Measurements from ENCODE around the gene LTBP3. TPM values are rescaled to one million over a fixed set of nuclear protein-coding genes. Genes with fewer than 3 reads are reported as not detected.

The LTBP3 gene
- total and polyA plus RNA-seq, 3 donors from 2014 or later = 58.1 to 126 (median 112) TPM

GRCh38 chr11:65581928-65582327 lies 23.8 kb upstream of the LTBP3 start:
- intact Hi-C loops (cut with DNase I; ENCODE audit: low total_unique reads) = no loop called here
- TF ChIP-seq POLR2A (IDR thresholded peaks at IDR 0.05) = no peak
- TF ChIP-seq, protein P1, sequence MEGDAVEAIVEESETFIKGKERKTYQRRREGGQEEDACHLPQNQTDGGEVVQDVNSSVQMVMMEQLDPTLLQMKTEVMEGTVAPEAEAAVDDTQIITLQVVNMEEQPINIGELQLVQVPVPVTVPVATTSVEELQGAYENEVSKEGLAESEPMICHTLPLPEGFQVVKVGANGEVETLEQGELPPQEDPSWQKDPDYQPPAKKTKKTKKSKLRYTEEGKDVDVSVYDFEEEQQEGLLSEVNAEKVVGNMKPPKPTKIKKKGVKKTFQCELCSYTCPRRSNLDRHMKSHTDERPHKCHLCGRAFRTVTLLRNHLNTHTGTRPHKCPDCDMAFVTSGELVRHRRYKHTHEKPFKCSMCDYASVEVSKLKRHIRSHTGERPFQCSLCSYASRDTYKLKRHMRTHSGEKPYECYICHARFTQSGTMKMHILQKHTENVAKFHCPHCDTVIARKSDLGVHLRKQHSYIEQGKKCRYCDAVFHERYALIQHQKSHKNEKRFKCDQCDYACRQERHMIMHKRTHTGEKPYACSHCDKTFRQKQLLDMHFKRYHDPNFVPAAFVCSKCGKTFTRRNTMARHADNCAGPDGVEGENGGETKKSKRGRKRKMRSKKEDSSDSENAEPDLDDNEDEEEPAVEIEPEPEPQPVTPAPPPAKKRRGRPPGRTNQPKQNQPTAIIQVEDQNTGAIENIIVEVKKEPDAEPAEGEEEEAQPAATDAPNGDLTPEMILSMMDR (IDR thresholded peaks at IDR 0.05) = no peak
- no peak for DNase-seq
- Histone ChIP-seq H3K36me3 (ENCODE audit: low read depth, missing control alignments) (no peaks in the 10 kb centered on the region), H3K4me3 (no peak overlapping the region), H3K27me3 (no peaks in the 10 kb centered on the region), H3K4me1 (peaks cover 11% of the 10 kb centered on the region), H3K9me3 (no peaks in the 10 kb centered on the region), H3K27ac (no peak overlapping the region)
- 86 to 90% methylated on average over 3 of the region's 3 CpGs for WGBS, 2 donors

GRCh38 chr11:65580756-65581155 lies 22.6 kb upstream of the LTBP3 start:
- Histone ChIP-seq H3K4me3 (no peak overlapping the region), H3K4me1 (peaks cover 17% of the 10 kb centered on the region), H3K27ac (no peak overlapping the region), H3K9me3 (no peaks in the 10 kb centered on the region), H3K36me3 (ENCODE audit: low read depth, missing control alignments) (no peaks in the 10 kb centered on the region), H3K27me3 (no peaks in the 10 kb centered on the region)
- intact Hi-C loops (cut with DNase I; ENCODE audit: low total_unique reads) = no loop called here
- no peak for TF ChIP-seq POLR2A (IDR thresholded peaks at IDR 0.05)
- TF ChIP-seq, protein P1 (IDR thresholded peaks at IDR 0.05) = no peak
- WGBS, 2 donors = 94 to 95% methylated on average over 8 of the region's 8 CpGs
- DNase-seq = no peak

DNA sequence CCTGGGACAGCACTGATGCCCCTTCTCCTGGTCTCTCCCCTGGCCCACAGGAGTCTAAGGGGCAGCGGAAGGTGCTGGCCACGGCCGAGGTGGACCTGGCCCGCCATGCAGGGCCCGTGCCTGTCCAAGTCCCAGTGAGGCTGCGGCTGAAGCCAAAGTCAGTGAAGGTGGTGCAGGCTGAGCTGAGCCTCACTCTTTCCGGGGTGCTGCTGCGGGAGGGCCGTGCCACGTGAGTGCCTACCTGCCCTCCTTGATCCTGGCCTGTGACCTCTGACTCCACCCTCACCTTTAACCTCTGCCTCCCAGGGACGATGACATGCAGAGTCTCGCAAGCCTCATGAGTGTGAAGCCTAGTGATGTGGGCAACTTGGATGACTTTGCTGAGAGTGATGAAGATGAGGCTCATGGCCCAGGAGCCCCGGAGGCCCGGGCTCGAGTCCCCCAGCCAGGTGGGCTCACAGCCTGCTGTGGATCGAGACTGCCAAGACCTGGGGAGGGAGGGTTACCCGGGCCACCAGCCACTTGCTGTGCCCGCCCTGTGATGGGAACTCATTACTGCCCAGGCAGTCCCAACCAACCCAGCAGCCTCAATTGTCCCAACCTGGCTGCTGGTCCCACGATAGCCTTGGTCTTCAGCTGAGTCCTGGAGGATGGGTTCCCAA lies 22.0 kb upstream of the LTBP3 start:
- Histone ChIP-seq H3K36me3 (ENCODE audit: low read depth, missing control alignments) (no peaks in the 10 kb centered on the region), H3K9me3 (no peaks in the 10 kb centered on the region), H3K27me3 (no peaks in the 10 kb centered on the region), H3K4me3 (no peak overlapping the region), H3K27ac (no peak overlapping the region), H3K4me1 (peaks cover 22% of the 10 kb centered on the region)
- no peak for DNase-seq
- intact Hi-C loops (cut with DNase I; ENCODE audit: low total_unique reads) = no loop called here
- TF ChIP-seq, protein P1 (IDR thresholded peaks at IDR 0.05) = no peak
- no peak for TF ChIP-seq POLR2A (IDR thresholded peaks at IDR 0.05)
- 94 to 98% methylated on average over 6 to 19 of the region's 19 CpGs for WGBS, 2 donors

- H3K4me3 ChIP-seq = no peak overlapping the region
- H3K9me3 ChIP-seq = no peaks in the 10 kb centered on the region
- intact Hi-C loops (cut with DNase I; ENCODE audit: low total_unique reads) = no loop called here
- H3K4me1 ChIP-seq = peaks cover 30% of the 10 kb centered on the region
- TF ChIP-seq POLR2A (IDR thresholded peaks at IDR 0.05) = no peak
- TF ChIP-seq, protein P1 (IDR thresholded peaks at IDR 0.05) = no peak
- no peak for DNase-seq
- no peaks in the 10 kb centered on the region for H3K36me3 ChIP-seq (ENCODE audit: low read depth, missing control alignments)
- WGBS, 2 donors = 88 to 93% methylated on average over 4 of the region's 4 CpGs
- H3K27ac ChIP-seq = no peak overlapping the region
- no peaks in the 10 kb centered on the region for H3K27me3 ChIP-seq
Measured at GRCh38 chr11:65579291-65579690, 21.1 kb upstream of the LTBP3 start.

- H3K4me1 ChIP-seq = peaks cover 33% of the 10 kb centered on the region
- no peak for DNase-seq
- 43 to 50% methylated on average over 3 of the region's 3 CpGs for WGBS, 2 donors
- no peak for TF ChIP-seq POLR2A (IDR thresholded peaks at IDR 0.05)
- TF ChIP-seq, protein P1 (IDR thresholded peaks at IDR 0.05) = no peak
- no peaks in the 10 kb centered on the region for H3K27me3 ChIP-seq
- no peak overlapping the region for H3K4me3 ChIP-seq
- H3K36me3 ChIP-seq (ENCODE audit: low read depth, missing control alignments) = no peaks in the 10 kb centered on the region
- no peaks in the 10 kb centered on the region for H3K9me3 ChIP-seq
- no peak overlapping the region for H3K27ac ChIP-seq
- intact Hi-C loops (cut with DNase I; ENCODE audit: low total_unique reads) = no loop called here
Measured at GRCh38 chr11:65578667-65579066, 20.5 kb upstream of the LTBP3 start.
